HG03280 (cell line): Measurements from ENCODE around the gene SMYD1.
"Not testable (repeated sequence)": the region's sequence is repeated elsewhere in the genome, so short reads cannot be mapped to it uniquely, and the experiment has no call there.

ENCODE experiments used
- ATAC-seq: cut with Tn5 transposase; IDR thresholded peaks from one replicate; pipeline ENCODE4 v1.9.1; 2021; ENCODE audit warnings: mild to moderate bottlenecking, moderate library complexity; ENCODE audit not compliant: unreplicated experiment

The SMYD1 gene

DNA sequence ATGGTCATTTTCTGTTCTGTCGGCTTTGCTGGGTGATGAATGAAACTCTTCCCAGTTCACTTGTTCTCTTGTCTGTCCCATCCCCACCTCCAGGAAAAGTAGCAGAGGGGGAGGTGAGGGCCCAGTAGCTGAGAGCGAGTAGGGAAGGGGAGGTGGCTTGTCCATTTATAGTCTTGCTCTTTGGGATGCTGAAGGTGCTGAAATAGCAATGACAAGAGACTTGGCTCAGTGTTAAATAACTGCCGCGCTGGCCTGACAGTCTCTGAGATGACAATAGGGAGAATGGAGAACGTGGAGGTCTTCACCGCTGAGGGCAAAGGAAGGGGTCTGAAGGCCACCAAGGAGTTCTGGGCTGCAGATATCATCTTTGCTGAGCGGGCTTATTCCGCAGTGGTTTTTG is at the start of gene SMYD1:
SMYD1 (plus strand) TSS at position 228 of the 400 bp plus-strand sequence; CDS start at position 268, 40 bp downstream.
- no peak for ATAC-seq

DNA sequence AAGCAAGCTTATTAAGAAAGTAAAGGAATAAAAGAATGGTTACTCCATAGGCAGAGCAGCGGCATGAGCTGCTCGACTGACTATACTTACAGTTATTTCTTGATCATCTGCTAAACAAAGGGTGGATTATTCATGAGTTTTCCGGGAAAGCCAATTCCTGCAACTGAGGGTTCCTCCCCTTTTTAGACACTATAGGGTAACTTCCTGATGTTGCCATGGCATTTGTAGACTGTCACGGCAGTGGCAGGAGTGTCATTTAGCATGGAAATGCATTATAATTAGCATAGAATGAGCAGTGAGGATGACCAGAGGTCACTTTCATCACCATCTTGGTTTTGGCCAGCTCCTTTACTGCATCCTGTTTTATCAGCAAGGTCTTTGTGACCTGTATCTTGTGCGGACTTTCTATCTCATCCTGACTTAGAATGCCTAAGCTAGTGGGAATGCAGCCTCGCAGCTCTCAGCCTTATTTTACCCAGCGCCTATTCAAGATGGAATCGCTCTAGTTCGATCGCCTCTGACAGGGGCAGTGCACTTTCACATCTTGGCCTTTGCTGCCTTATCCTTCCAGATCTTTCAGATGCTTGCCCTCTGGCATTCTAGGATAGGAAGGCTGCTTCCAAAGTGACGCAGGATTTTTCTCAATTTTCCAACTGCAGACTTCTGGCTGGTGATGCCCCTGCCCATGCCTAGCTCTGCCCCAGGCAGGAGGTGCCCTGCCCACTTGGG is 49.4 kb upstream of the SMYD1 start:
- not testable (repeated sequence) for ATAC-seq

DNA sequence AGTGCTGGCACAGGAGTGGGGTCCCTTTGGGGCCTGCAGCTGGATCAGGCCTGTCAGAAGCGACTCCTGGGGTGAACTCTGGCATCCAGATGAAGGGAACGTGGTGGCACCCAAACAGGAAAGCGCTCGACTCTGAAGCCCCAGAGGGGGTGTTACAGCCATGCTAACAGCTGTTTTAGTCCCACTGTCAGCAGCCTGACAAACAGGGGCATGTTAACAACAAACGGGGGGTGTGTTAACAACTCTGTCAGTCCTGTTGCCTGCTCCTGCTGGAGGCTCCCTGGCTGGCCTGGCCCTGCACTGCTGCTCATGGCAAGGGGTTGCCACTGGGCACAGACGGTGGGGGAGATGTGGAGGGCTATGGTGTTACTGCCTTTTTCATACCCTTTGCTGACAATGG is 48.7 kb upstream of the SMYD1 start:
- no peak for ATAC-seq

DNA sequence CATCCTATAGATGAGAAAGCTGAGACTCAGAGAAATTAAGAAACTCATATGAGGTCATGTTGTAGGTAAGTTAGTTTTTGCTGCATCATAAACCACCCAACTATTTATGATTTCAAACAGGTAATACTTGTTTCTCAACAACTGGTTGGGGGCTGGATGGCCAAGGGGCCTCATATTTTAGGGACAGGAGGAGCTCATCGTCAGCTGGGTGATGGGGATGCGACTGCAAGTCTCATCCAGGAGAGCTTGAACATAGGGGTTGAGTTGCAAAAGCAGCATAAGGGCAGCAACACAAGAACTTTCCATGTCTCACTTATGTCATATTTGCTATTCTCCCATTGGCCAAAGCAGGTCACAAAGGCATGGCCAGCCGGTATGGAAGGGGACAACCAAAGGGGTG is 47.6 kb upstream of the SMYD1 start:
- ATAC-seq = no peak

DNA sequence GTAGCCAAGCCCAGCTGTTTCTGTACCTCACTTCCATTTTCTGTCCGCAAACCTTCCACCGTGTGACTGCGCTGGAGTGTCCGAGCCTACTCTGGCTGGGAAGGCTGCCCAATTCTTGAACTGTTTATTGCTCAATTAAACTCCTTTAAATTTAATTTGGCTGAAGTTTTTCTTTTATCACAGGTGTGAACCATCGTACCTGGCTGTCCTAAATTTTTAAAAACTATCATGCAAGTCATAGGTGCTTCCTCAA is 45.0 kb upstream of the SMYD1 start:
- no peak for ATAC-seq

DNA sequence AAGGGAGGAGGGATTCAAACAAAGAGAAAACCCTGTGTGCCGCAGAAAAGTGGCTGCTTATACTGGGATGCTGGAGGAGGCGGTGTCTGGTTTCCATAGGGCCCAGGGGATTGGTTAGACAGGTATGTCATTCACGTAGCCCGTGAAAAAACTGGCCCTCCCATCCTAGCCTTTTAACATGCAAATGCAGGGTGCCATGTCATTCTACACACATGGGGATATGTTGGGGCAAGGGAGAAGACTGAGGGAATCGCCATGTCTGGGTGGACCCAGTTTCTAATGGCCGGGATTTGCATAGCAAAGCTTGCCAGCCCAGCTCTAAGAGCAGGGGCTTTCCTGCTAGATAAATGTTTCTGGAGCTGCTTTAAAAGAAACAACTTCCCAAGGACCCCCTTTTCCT is 43.1 kb upstream of the SMYD1 start:
- ATAC-seq = no peak

DNA sequence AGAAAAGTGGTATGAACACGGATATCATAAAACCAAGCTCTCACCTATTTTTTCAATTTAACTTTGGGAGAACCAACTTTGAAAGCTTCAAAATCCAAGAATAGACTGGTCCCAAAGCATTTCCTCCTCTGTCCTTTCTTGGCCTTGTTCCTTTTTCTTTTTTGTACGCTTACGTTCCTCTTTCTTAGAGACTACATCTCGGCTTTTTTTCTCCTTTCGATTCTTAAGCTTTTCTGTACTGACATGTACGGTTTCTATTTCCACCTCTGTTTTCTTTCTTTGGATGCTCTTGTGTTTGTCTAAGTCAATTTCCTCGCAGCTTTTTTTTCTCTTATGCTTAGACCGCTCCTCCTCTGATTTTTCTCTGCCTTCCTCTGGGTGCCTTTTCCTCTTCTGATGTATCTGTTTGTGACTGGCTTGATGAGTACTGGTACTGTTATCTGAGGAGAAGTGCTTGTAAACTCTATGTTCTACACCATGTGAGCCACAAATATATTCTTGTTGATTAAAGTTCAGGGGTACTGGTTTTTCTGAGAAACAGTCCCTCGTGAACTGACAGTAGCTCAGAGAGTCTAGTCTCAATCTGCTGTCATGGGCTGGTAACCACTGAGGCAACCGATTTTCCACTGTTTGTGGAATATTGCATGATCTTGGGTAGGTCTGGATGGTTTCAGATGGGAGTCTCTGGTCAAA is 39.8 kb upstream of the SMYD1 start:
- ATAC-seq = peak; percentile 61

DNA sequence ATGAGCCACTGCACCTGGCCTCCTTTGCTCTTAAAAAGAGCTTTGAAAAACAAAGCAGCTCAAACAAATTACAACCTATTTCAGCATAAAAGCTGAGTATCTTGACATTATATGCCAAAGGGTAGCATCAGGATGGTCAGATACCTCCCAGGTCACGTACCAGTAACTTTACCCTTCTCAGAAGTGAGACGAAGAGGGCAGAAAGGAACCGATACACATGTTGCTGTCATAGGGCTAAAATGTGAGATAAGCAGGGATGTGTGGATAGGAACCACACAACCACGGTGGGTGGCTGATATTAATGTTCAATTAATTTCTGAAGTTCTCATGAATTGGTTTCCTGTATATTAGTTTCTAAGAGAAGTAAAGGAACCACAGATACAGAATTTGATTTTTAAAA is 38.7 kb upstream of the SMYD1 start:
- no peak for ATAC-seq

DNA sequence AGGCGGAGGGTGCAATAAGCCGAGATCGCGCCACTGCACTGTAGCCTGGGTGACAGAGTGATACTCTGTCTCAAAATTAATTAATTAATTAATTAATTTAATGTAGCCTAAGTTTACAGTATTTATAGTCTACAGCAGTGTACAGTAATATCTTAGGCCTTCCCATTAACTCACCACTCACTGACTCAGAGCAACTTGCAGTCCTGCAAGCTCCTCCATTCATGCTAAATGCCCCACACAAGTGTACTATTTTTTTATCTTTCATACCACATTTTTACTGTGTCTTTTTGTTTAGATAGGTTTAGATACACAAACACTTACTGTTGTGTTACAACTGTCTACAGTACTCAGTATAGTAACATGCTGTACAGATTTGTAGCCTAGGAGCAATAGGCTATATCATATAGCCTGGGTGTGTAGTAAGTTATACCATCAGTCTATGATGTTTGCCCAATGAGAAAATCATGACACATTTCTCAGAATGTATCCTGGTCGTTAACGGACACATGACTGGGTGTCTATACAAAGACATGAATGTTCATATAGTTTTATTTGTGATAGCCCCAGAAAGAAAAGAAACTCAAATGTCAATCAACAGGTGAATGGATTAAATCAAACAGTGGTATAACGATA is 35.4 kb upstream of the SMYD1 start:
- ATAC-seq = no peak

DNA sequence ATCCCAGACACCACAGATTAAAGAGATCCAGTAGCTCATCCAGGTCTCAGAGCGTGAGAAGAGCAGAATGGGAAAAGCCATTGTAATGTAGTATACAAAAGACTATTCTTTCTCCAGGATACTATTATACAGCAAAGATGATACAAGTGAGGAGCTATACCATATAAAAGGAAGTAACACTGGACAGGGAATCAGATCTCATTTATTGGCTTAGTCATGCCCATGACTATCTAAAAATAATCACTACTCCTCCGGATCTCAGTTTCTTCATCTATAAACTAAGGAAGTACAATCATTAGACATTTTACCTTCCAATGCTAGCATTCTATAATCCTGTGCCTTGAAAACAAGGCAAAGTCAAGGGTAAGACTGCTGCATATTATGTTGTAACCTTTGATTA is 31.4 kb upstream of the SMYD1 start:
- no peak for ATAC-seq

DNA sequence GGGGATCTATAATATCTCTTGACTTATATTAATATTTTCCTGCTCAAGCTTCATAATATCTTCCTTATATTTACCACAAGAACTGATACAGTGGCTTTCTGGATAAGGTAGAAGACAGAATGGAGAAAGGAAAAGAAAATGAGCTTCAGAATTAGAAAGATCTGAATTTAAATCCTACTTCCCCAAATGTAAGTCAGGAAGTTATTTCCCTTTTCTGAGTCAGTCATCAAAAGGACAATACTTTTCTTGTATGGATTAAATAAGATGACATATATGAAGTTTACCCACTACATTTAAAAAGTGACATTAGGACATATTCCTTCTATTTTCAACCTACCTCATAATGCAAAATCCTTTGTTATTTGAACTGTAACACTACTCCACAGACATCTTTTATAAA is 31.0 kb upstream of the SMYD1 start:
- ATAC-seq = no peak

DNA sequence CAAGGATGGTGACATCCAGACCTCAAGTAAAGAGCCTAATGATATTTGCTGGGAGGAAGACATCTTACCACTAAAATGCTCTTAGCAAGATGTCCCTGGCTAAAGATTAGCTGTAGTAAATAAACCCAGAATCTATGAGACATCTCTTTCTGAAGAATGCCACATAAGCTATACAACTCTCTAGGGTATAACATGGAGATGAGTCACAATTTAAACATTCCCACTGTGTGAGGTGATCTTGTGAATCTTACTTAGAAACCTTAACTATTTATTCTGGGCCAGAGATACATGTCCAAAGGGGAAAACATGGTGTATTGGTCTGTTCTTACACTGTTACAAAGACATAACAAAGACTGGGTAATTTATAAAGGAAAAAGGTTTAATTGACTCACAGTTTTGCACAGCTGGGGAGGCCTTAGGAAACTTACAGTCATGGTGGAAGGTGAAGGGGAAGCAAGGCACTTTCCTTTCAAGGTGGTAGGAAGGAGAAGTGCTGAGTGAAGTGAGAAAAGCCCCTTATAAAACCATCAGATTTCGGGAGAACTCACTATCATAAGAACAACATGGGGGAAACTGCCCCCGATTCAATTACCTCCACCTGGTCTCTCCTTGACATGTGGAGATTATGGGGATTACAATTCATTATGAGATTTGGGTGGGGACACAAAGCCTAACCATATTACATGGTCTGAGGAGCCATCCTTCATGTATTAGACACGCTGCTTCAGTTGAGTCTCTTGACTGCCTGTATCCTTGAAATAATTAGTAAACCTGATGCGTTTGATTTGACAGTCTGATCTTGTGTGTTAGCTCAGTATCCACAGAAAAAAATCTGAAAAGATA is 29.1 kb upstream of the SMYD1 start:
- no peak for ATAC-seq

DNA sequence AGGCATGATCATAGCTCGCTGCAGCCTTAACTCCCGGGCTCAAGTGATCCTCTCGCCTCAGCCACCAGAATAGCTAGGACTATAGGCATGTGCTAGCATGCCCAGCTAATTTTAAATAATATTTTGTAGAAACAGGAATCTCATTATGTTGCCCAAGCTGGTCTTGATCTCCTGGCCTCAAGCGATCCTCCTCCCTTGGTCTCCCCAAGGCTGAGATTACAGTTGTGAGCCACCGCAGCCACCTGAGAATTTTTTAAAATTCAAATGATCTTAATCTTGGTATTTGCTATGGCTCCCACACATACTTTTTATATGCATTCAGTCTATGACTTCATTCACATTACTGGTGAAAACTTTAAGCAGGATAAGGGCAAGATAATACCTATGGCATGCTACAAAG is 25.1 kb upstream of the SMYD1 start:
- ATAC-seq = no peak

DNA sequence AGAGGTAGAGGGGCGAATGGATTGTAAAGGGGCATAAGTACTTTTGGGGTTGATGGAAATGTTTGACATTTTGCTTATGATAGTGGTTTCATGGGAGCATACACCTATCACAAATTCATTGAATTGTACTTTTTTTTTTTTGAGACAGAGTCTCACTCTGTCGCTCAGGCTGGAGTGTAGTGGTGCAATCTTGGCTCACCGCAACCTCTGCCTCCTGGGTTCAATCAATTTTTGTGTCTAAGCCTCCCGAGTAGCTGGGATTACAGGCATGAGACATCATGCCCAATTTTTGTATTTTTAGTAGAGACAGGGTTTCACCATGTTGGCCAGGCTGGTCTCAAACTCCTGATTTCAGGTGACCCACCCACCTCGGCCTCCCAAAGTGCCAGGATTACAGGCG is 22.1 kb upstream of the SMYD1 start:
- not testable (repeated sequence) for ATAC-seq

DNA sequence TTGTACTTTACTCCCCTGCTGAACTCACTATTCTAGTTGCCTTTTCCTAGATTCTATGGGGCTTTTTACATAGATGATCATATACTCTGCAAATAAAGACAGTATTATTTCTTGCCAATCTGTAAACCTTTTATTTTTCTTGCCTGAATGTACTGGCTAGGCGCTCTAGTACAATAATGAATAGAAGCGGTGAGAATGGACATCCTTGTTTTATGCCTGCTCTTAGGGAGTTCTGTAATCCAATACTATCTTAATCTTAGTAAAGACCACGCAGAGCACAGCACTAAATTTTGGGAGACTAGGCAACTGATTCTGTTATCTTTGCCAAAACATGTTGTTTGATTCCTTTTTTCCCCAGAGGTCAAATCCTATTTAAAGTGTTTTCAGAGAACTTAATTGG is 19.1 kb upstream of the SMYD1 start:
- no peak for ATAC-seq

DNA sequence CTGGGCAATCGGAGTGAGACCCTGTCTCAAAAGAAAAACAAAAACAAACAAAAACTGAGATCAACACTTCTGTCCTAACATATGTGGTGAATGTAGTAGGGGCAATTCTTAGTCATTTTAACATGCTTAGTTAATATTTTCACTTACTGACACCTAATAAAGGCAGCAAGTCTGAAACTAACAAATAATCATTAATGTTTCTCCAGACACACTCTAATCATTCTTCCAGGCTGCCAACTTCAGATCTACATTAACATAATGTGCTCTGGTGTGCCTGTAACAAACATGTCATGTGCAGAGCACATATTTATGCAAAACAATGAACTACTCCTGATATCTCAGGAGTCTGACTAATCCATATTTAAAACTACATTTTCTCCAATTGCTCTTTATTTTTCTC is 18.0 kb upstream of the SMYD1 start:
- no peak for ATAC-seq

DNA sequence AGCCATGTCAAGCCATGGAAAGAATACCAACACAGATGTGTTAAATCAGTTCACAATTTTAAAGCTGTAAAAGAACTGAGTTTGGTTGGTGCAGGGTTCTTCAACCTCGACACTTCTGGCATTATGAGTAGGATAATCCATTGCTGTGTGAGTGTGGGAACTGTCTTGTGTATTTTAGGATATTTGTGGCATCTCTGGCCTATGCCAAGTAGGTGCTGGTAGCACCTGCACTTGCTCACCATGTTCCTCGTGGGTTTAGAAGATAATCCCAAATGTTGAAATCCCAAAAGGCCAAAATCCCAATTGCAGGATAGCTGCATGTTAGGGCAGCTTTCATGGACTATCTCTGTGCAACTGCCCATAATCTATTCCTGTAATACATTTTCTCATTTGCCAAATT is 15.8 kb upstream of the SMYD1 start:
- ATAC-seq = no peak

DNA sequence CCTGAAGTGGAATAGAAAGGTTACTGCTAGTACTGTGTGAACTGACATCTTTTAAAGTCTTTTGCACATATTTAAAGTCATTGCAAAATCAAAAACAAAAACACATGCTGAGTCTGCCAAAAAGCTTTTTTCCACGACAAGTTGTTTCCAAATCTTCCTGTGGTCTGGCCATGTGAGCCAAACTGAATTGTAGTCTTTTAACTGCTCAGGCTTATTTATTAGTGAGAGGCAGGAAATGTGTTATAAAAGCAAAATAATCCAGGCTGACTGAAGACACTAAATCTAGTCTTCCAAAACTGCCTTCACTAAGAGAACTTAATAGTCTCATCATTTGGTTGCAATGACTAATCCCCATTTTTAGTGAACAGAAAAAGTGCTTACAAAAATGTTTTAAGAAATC is 14.3 kb upstream of the SMYD1 start:
- no peak for ATAC-seq

DNA sequence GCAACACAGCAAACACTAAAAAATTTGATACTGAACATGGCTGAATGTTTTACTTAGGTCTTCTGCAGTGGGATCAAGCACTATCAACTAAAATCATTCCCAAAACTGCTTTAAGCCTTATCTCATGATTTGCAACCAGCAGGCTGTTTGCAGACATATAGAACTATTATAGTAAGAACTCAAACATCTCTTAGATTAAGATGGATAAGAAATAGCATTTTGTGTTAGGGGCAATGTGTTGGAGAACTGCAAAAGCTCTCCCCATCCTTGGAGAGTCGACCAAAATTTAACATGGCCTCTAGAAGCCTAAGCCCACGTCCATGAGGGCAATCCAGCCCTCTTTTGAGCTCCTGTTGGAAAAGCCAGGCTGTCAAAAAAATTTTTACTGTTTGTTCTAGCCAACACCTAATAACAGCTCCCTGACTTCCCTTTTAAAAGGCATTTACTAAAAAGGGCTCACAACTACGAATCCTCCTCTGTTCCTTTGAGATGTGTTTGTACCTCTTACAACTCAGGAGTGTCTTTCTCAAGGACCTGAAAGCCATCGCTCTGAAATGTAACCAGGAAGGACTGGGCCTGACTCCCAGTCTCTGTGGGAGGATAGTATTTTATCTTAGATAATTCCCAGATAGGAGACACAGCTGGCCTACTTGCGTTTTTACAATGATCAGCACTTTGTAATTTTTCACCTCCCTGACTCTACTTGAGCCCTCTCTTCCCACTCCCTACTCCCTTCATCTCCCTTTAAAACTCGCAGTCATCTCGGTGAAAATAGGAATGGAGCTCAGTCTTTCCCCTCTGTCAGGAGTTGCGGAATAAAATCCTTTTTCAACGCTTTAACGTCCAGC is 13.5 kb upstream of the SMYD1 start:
- ATAC-seq = no peak

DNA sequence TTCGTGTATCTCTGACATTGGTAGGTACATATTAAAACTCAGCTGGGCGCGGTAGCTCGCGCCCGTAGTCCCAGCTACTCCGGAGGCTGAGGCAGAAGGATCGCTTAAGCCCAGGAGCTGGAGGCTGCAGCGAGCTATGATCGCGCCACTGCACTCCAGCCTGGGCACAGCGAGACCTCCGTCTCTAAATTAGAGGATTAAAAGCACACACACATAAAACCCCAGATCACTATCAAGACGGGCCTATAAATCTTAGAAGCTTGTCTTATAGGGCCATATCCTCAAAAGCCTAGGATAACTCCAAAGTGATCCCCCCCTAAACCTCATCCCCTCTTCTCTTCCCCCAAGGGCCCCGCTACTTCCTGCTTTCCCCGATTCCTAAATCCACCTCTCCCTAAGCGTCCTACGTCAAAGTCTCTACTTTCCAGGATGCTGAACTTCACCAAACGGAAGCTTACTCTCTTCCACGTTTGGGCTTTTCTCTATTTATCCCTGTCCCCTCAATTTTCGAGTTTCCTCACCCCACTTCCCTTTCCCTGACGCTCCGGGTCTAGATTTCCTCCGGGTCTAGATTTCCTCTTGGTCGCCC is 12.7 kb upstream of the SMYD1 start:
- ATAC-seq = no peak
